ENCODE data around the gene PLXDC1. TPM values are rescaled to one million over a fixed set of nuclear protein-coding genes. Genes with fewer than 3 reads are reported as not detected.

The PLXDC1 gene
- total RNA-seq, 1 experiment from 2014 or later: 2.0 TPM

DNA sequence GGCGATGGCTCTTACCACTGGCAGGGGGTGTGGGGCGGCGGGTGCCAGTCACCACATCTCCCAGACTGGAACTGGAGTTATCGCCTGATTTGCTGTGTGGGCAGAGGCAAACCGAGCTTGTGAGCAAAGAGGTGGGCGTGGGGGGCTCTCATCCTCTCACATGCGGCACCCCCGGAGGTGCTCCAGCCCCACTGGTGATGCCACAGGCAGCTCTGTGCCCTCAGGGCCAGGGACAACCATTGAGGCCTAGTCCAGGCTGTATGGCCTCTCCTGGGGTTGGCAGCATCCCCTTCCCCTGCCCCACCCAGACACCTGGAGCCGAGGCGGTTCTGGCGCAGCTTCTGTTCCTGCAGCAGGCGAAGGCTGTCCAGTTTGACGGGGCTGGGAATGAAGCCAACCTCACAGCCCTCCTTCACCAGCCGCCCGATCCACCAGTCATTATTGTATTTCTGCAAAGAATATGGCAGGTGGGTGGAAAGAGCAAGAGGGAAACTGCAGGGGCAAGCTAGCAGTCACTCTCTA, 35.1 kb upstream of the PLXDC1 start:
- H2BK15ac ChIP-seq (ENCODE audit: low read depth, low read length): no peak overlapping the region
- no peak overlapping the region for H3K56ac ChIP-seq (ENCODE audit: insufficient read length, low read depth, low read length)
- no peak overlapping the region for H2BK20ac ChIP-seq (ENCODE audit: low read depth, low read length, poor library complexity, severe bottlenecking)
- H3K4me2 ChIP-seq (ENCODE audit: insufficient read depth, insufficient read length, low read length): no peak overlapping the region
- DNase-seq: no peak
- no peaks in the 10 kb centered on the region for H3K4me1 ChIP-seq (ENCODE audit: insufficient read depth, low read length)
- no peak overlapping the region for H2BK5ac ChIP-seq (ENCODE audit: insufficient read length, low read length)
- no peaks in the 10 kb centered on the region for H3K27me3 ChIP-seq (ENCODE audit: insufficient read depth, low read length)
- H3K79me1 ChIP-seq (ENCODE audit: insufficient read depth, low read depth, low read length, poor library complexity, severe bottlenecking): no peaks in the 10 kb centered on the region
- H3K18ac ChIP-seq (ENCODE audit: insufficient read length, low read depth, low read length): no peak overlapping the region
- no peak overlapping the region for H4K91ac ChIP-seq (ENCODE audit: insufficient read length, low read depth, low read length)
- no peak overlapping the region for H3K9ac ChIP-seq (ENCODE audit: extremely low read depth, insufficient read length, low read length)
- H2AK5ac ChIP-seq (ENCODE audit: insufficient read length, low read length): no peak overlapping the region
- no peak overlapping the region for H2BK120ac ChIP-seq (ENCODE audit: low read depth, low read length, poor library complexity, severe bottlenecking)
- no peak overlapping the region for H3K4me3 Mint-ChIP-seq
- H3K27ac ChIP-seq (ENCODE audit: insufficient read length, low read depth, low read length): no peak overlapping the region
- H4K8ac ChIP-seq (replicated peaks; ENCODE audit: insufficient read length, low read depth, low read length): no peak overlapping the region
- no peaks in the 10 kb centered on the region for H3K9me3 Mint-ChIP-seq
- H3K23ac ChIP-seq (ENCODE audit: insufficient read length, low read depth, low read length): no peak overlapping the region
- no peak overlapping the region for H2AFZ ChIP-seq (ENCODE audit: low read length)
- H2BK12ac ChIP-seq (ENCODE audit: insufficient read length, low read depth, low read length): no peak overlapping the region
- no CpG with 5 or more reads among the region's 15 CpGs for WGBS (ENCODE audit: extremely low coverage, insufficient read length, low lambda C conversion rate)
- no peak overlapping the region for H4K5ac ChIP-seq (ENCODE audit: insufficient read length, low read depth, low read length)
- TF ChIP-seq, protein P1, sequence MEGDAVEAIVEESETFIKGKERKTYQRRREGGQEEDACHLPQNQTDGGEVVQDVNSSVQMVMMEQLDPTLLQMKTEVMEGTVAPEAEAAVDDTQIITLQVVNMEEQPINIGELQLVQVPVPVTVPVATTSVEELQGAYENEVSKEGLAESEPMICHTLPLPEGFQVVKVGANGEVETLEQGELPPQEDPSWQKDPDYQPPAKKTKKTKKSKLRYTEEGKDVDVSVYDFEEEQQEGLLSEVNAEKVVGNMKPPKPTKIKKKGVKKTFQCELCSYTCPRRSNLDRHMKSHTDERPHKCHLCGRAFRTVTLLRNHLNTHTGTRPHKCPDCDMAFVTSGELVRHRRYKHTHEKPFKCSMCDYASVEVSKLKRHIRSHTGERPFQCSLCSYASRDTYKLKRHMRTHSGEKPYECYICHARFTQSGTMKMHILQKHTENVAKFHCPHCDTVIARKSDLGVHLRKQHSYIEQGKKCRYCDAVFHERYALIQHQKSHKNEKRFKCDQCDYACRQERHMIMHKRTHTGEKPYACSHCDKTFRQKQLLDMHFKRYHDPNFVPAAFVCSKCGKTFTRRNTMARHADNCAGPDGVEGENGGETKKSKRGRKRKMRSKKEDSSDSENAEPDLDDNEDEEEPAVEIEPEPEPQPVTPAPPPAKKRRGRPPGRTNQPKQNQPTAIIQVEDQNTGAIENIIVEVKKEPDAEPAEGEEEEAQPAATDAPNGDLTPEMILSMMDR (conservative IDR thresholded peaks at IDR 0.05): no peak
- H3K23me2 ChIP-seq (ENCODE audit: insufficient read length, low read depth, low read length, poor library complexity, severe bottlenecking): no peaks in the 10 kb centered on the region
- no peak overlapping the region for H3K27ac Mint-ChIP-seq
- H3K27me3 Mint-ChIP-seq (ENCODE audit: low read depth): no peaks in the 10 kb centered on the region
- H3K36me3 Mint-ChIP-seq (ENCODE audit: insufficient read depth in 1 of 3, low read depth in 3 of 3): peaks cover 20 to 63% (median 44%) of the 10 kb centered on the region in 3 experiments; a peak in 6 of 7 replicates
- no peaks in the 10 kb centered on the region for H3K9me3 ChIP-seq (ENCODE audit: control insufficient read depth, low read depth, low read length)
- H4K20me1 ChIP-seq (ENCODE audit: control insufficient read depth, insufficient read depth, insufficient read length): no peaks in the 10 kb centered on the region
- no peak overlapping the region for H3K4ac ChIP-seq (ENCODE audit: low read depth, low read length)
- no peaks in the 10 kb centered on the region for H3K79me2 ChIP-seq (ENCODE audit: insufficient read depth, low read length)
- H3K4me1 Mint-ChIP-seq: no peaks in the 10 kb centered on the region
- no peak overlapping the region for H3K14ac ChIP-seq (ENCODE audit: insufficient read depth, low read length)
- no peak overlapping the region for H3T11ph ChIP-seq (ENCODE audit: low read length)
